Fibroblast of the aortic adventitia (primary cell): ENCODE data around the gene ATP10A. TPM values are rescaled to one million over a fixed set of nuclear protein-coding genes. Genes with fewer than 3 reads are reported as not detected.

Experiments
- DNase-seq: peaks from one replicate; pipeline ENCODE4 v3.0.0-alpha.2; 2010; ENCODE audit warnings: low read depth
- H3K4me3 ChIP-seq: 2 replicates; pipeline ENCODE4 v1.5.1; 2011; ENCODE audit warnings: low read depth, mild to moderate bottlenecking, control low read depth, low read length, moderate library complexity
- total RNA-seq: library from RNA; depleted of rRNA; stranded (reverse); fragments of >200 nt; gene quantifications from 2 replicates; pipeline ENCODE4 v1.2.3, GENCODE V29; 2012; ENCODE audit warnings: low replicate concordance
- TF ChIP-seq, protein P1 (sequence below): IDR thresholded peaks from 2 replicates; pipeline ENCODE4 v1.5.1; 2011; ENCODE audit warnings: mild to moderate bottlenecking, low read length, control low read depth, inconsistent platforms; ENCODE audit not compliant: insufficient read depth

Gene ATP10A
- total RNA-seq, 1 donor = 4.4 TPM

DNA sequence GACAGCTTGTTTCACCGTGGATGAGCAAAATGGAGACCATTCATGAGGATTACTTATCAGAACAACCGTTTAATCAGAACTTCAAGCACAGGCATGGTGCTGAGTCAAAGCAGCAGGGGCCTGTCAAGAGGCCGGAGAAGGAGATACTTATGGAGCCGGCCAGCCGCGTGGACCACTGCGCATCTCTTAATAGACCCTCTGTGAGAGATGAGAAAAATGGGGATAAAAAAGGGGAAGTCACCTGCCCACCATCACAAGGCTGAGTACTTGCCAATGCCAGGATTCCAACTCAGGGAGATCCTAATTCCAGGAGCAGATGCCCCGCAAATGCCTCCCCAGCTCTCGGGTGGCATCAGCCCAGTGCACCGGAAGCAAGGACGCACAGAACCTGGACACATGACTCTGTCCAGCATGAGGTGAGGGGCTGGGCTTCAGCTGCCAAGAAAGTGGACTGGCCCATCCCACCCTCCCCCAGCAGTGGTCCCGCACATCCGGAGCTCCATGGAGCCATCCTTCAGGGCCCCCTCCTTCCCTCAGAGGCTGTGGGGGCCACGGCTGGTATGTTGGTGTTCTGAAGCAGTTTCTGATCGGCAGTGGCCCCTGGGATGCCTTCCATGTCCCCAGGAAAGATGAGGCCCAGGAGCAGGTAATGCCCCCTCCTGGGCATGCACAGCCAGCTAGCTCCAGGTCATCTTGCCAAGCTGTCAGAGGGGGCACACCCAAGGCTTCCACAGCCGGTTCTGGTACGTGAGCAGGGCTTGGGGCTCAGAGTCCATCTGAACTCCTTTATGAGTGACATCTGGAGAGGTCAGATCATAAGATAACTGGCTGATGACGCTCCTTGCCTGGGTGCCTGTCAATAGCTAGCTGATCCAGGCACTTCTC is 143.8 kb downstream of the ATP10A start:
- TF ChIP-seq, protein P1, sequence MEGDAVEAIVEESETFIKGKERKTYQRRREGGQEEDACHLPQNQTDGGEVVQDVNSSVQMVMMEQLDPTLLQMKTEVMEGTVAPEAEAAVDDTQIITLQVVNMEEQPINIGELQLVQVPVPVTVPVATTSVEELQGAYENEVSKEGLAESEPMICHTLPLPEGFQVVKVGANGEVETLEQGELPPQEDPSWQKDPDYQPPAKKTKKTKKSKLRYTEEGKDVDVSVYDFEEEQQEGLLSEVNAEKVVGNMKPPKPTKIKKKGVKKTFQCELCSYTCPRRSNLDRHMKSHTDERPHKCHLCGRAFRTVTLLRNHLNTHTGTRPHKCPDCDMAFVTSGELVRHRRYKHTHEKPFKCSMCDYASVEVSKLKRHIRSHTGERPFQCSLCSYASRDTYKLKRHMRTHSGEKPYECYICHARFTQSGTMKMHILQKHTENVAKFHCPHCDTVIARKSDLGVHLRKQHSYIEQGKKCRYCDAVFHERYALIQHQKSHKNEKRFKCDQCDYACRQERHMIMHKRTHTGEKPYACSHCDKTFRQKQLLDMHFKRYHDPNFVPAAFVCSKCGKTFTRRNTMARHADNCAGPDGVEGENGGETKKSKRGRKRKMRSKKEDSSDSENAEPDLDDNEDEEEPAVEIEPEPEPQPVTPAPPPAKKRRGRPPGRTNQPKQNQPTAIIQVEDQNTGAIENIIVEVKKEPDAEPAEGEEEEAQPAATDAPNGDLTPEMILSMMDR = no peak
- H3K4me3 ChIP-seq = no peak overlapping the region
- no peak for DNase-seq

DNA sequence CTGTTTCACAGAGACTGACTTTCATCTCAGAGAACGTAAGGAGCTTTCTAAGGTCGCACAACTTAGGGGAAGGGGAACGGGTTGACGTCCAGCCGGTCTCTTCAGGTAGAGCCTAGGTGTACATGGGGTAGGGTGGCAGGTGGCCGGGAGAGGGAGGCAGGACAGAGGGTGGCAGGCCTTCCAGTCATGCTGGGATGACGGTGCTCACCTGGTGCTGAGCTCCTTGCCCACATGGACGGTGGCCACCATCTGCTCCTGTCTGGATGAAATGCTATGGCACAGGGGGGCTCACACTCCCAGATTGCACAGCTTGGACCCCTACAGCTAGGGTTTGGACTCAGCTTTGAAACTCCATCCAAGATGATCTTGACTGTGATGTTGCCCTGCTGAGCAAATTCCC is 144.5 kb downstream of the ATP10A start:
- H3K4me3 ChIP-seq = no peak overlapping the region
- DNase-seq = no peak
- TF ChIP-seq, protein P1 = no peak

DNA sequence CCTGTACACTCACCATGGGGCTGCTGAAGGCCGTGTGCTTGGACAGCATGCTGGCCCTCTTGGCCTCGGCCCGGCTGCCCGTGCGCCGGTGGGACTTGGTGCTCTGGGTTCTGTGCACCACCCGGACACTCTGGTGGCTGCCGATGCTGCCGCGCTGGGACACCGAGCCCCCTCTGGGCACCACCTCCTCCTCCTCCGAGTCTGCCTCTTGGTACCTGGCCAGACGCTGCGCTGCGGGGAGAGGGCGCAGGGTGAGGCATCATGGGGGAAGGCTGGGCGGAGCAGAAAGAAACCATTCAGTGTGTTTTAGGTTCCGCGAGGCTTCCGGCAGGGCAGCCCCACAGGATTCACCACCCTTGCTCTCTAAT is 145.0 kb downstream of the ATP10A start:
- no peak overlapping the region for H3K4me3 ChIP-seq
- TF ChIP-seq, protein P1 = no peak
- DNase-seq = no peak

DNA sequence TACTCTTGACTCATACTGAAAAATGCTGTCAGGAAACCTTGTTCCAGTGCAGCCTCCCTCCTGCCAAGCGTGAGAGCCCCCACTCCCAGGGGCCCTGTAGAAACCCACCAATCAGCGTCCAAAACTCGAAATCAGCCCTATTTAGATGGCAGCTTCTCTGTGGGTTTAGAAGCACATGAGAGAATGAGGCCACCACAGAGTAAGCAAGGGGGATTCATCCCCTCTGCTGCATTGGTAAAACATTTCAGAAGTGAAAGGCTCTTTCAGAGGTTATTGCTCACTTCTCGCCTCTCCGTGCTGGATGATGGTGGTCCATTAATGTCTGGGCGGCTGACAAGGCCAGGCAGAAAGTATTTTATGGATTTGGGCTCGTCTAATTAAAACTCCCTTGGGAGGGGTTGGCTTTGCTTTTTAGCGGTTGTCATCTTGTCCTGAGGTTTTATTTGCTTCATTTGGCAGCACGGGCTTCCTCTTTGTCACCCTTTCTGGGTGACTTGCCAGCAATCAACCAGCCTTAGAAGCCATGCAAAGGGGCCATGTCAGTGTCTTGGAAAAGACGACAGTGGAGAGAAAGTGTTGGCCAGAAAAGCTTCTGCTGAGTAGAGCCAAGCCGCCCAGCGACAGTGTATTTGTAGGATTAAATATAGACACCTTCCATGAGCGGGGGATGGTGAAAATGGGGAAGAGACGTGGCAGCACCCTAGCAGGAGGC is 145.5 kb downstream of the ATP10A start:
- peak; percentile 69 for DNase-seq
- H3K4me3 ChIP-seq = no peak overlapping the region
- TF ChIP-seq, protein P1 = no peak

DNA sequence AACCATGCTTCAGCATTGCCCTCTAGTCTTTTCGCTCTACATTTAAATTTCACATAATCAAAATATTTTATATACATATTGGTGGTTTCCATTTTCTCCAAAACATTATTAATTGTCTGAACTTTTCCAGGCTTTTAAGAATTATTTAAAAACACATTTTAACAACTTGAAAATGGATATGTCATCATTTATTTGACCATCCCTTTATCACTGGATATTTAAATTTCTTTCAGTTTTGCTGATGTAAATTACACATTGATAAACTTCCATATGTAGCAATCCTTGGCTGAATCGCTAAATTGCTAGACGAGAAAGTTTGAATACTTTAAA is 146.0 kb downstream of the ATP10A start:
- no peak overlapping the region for H3K4me3 ChIP-seq
- no peak for DNase-seq

DNA sequence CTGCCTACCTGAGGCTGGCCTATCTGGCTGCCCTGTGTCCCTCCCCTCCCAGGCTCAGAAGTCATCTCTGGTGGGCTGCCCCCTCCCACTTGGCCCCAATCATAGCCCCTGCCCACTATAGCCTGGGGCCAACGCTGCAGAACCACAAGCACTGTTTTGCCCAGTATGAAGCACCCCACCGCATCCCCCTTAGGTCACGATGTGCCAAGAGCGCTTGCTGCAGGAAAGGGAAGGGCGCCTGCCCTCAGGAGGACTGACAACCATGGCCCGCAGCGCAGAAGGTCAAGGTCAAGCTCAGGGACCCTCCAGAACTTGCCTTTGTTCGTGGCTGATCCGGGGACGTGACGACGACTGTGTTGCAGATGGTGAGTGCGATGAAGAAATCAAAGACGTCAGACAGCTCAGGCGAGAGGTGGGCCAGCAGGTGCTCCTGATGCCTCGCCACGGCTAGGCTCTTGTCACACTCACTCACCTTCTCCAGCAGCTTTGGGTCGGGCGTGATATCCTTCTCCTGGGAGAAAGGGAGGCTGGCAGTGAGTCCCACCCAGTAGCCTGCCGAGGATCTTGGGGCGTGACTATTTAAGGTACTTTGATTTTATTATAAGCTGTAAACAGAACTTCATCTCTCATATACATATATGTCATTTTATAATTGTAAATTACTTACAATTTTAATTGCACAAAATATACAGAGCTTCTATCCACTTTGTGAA is 146.6 kb downstream of the ATP10A start:
- H3K4me3 ChIP-seq = no peak overlapping the region
- TF ChIP-seq, protein P1 = no peak
- no peak for DNase-seq

More for the DNA sequence above, 146.0 kb downstream of the ATP10A start:
- TF ChIP-seq, protein P1 = no peak
